ENCODE data around the gene RNF34. TPM values are rescaled to one million over a fixed set of nuclear protein-coding genes. Genes with fewer than 3 reads are reported as not detected.
A peak's percentile ranks its signal among the peaks of the same experiment; 100 is the strongest.

RNF34 gene
- total and polyA plus RNA-seq, 2 of the 13 experiments (the other 11 are each of a cell fraction or from before 2014, with no cell fraction given) = 36.8 to 53.2 TPM

DNA sequence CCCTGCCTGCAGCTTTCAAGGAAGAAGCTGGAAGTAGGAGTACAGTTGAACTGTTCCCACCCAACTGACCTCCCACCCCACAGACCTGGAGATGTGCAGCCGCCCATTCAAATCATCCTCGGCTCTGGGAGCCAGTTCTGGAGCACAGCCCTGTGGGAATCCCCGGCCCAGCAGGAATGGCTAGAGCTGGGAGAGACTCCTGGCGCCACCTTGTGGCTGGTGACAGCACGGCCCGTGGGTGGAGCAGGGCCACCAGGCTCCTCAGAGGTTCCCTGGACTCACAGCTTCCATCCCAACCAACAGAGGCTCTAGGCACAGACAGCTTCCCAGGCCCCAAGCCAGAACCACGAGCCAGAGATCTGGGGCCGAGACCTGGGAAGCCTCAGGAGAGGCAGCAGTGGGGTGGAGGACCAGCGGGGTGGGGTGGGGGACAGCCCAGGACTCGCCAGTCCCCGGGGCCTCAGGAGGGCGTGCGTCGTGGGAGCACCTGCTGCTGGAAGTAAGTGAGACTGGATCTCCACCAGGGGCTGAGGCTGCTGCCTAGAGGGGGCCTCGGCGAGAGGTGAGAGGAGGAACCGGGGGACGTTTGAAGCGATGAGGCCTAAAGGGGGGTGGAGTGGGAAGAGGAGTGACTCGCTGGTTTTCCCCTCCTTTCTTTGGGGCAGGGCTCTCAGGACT lies 43.4 kb downstream of the RNF34 start (continued):
- TF ChIP-seq, protein P1, sequence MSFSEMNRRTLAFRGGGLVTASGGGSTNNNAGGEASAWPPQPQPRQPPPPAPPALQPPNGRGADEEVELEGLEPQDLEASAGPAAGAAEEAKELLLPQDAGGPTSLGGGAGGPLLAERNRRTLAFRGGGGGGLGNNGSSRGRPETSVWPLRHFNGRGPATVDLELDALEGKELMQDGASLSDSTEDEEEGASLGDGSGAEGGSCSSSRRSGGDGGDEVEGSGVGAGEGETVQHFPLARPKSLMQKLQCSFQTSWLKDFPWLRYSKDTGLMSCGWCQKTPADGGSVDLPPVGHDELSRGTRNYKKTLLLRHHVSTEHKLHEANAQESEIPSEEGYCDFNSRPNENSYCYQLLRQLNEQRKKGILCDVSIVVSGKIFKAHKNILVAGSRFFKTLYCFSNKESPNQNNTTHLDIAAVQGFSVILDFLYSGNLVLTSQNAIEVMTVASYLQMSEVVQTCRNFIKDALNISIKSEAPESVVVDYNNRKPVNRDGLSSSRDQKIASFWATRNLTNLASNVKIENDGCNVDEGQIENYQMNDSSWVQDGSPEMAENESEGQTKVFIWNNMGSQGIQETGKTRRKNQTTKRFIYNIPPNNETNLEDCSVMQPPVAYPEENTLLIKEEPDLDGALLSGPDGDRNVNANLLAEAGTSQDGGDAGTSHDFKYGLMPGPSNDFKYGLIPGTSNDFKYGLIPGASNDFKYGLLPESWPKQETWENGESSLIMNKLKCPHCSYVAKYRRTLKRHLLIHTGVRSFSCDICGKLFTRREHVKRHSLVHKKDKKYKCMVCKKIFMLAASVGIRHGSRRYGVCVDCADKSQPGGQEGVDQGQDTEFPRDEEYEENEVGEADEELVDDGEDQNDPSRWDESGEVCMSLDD (CRISPR knock-in tag; IDR thresholded peaks at IDR 0.05; ENCODE audit: borderline replicate concordance) = no peak
- TF ChIP-seq ZNF235 (CRISPR knock-in tag; IDR thresholded peaks at IDR 0.05; ENCODE audit: borderline replicate concordance) (no peak), TEAD3 (CRISPR knock-in tag; optimal IDR thresholded peaks at IDR 0.05; ENCODE audit: borderline replicate concordance) (no peak), IRX3 (CRISPR knock-in tag; IDR thresholded peaks at IDR 0.05; ENCODE audit: borderline replicate concordance, low read depth) (no peak), ZBTB3 (CRISPR knock-in tag; IDR thresholded peaks at IDR 0.05; ENCODE audit: borderline replicate concordance, low read depth) (no peak), SSRP1 (CRISPR knock-in tag; IDR thresholded peaks at IDR 0.05) (no peak), DMAP1 (CRISPR knock-in tag; IDR thresholded peaks at IDR 0.05) (no peak), PAWR (CRISPR knock-in tag; IDR thresholded peaks at IDR 0.05; ENCODE audit: borderline replicate concordance) (no peak), ATAD3A (CRISPR knock-in tag; IDR thresholded peaks at IDR 0.05) (no peak), TBX3 (IDR thresholded peaks at IDR 0.05; ENCODE audit: borderline replicate concordance) (no peak), ZNF317 (CRISPR knock-in tag; IDR thresholded peaks at IDR 0.05) (no peak), ZNF816 (CRISPR knock-in tag; IDR thresholded peaks at IDR 0.05; ENCODE audit: borderline replicate concordance) (no peak), BORCS8-MEF2B (CRISPR knock-in tag; IDR thresholded peaks at IDR 0.05) (no peak), REPIN1 (CRISPR knock-in tag; IDR thresholded peaks at IDR 0.05; ENCODE audit: borderline replicate concordance, low read depth) (no peak), ASH2L (IDR thresholded peaks at IDR 0.05; ENCODE audit: insufficient read length, low read depth, low read length) (no peak), NCOA5 (CRISPR knock-in tag; IDR thresholded peaks at IDR 0.05) (no peak)
- TF ChIP-seq, protein P2, sequence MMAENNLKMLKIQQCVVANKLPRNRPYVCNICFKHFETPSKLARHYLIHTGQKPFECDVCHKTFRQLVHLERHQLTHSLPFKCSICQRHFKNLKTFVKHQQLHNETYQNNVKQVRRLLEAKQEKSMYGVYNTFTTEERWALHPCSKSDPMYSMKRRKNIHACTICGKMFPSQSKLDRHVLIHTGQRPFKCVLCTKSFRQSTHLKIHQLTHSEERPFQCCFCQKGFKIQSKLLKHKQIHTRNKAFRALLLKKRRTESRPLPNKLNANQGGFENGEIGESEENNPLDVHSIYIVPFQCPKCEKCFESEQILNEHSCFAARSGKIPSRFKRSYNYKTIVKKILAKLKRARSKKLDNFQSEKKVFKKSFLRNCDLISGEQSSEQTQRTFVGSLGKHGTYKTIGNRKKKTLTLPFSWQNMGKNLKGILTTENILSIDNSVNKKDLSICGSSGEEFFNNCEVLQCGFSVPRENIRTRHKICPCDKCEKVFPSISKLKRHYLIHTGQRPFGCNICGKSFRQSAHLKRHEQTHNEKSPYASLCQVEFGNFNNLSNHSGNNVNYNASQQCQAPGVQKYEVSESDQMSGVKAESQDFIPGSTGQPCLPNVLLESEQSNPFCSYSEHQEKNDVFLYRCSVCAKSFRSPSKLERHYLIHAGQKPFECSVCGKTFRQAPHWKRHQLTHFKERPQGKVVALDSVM (CRISPR knock-in tag; IDR thresholded peaks at IDR 0.05) = 0 out of 2 replicates have a peak, but pooled peaks have one; percentile 16
- TF ChIP-seq, protein P3, sequence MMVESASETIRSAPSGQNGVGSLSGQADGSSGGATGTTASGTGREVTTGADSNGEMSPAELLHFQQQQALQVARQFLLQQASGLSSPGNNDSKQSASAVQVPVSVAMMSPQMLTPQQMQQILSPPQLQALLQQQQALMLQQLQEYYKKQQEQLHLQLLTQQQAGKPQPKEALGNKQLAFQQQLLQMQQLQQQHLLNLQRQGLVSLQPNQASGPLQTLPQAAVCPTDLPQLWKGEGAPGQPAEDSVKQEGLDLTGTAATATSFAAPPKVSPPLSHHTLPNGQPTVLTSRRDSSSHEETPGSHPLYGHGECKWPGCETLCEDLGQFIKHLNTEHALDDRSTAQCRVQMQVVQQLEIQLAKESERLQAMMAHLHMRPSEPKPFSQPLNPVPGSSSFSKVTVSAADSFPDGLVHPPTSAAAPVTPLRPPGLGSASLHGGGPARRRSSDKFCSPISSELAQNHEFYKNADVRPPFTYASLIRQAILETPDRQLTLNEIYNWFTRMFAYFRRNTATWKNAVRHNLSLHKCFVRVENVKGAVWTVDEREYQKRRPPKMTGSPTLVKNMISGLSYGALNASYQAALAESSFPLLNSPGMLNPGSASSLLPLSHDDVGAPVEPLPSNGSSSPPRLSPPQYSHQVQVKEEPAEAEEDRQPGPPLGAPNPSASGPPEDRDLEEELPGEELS (CRISPR knock-in tag; IDR thresholded peaks at IDR 0.05) = no peak
- TF ChIP-seq, protein P4, sequence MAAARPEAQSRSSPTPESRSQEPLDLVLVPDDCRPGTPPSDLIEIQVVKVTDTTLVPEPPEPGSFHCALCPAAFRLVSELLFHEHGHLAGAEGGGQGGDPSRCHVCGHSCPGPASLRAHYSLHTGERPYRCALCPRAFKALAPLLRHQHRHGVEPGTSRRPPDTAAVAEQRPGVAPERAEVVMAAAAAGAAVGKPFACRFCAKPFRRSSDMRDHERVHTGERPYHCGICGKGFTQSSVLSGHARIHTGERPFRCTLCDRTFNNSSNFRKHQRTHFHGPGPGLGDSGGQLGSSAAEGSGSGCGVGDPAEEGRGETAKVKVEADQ (CRISPR knock-in tag; IDR thresholded peaks at IDR 0.05; ENCODE audit: borderline replicate concordance) = no peak
- TF ChIP-seq, protein P5, sequence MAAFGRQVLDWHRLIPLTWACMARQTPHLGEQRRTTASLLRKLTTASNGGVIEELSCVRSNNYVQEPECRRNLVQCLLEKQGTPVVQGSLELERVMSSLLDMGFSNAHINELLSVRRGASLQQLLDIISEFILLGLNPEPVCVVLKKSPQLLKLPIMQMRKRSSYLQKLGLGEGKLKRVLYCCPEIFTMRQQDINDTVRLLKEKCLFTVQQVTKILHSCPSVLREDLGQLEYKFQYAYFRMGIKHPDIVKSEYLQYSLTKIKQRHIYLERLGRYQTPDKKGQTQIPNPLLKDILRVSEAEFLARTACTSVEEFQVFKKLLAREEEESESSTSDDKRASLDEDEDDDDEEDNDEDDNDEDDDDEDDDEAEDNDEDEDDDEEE (CRISPR knock-in tag; IDR thresholded peaks at IDR 0.05) = no peak
